ENCODE data around the gene PTPN9.
"Not testable (repeated sequence)": the region's sequence is repeated elsewhere in the genome, so short reads cannot be mapped to it uniquely, and the experiment has no call there.

Gene PTPN9

DNA sequence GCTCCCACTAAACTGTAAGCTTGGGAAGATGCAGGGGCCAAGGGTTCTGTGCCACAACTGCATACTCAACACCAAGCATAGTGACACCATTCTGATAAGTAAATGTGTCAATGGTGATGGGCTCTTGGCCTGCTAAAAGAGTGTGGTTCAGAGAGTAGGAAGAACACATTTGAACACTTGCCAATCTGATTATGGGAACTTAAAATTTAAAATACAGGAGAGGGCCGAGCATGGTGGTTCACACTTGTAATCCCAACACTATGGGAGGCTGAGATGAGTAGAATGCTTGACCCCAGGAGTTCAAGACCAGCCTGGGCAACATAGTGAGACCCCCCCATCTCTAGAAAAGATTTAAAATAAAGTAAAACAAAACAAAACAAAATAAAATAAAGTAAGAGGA is 34.1 kb downstream of the PTPN9 start:
- Histone ChIP-seq H3K4me2 (ENCODE audit: low read depth, low read length, poor library complexity, severe bottlenecking) (no peak overlapping the region), H3K4me3 (ENCODE audit: insufficient read depth, low read length, poor library complexity, severe bottlenecking) (no peak overlapping the region), H3K79me2 (ENCODE audit: insufficient read depth, low read length) (peaks cover 40% of the 10 kb centered on the region), H3F3A (ENCODE audit: insufficient read depth) (no peaks in the 10 kb centered on the region), H4K20me1 (ENCODE audit: low read depth, low read length) (no peaks in the 10 kb centered on the region), H3K36me3 (ENCODE audit: low read length) (no peaks in the 10 kb centered on the region), H3K9me2 (replicated peaks; ENCODE audit: insufficient read depth, low read length) (no peaks in the 10 kb centered on the region), H3K27me3 (ENCODE audit: low read length) (no peaks in the 10 kb centered on the region), H3K9ac (ENCODE audit: low read length) (no peak overlapping the region), H2AFZ (ENCODE audit: low read depth, low read length, severe bottlenecking) (no peak overlapping the region), H3K27ac (ENCODE audit: low read depth, low read length) (no peak overlapping the region), H3K9me3 (ENCODE audit: insufficient read depth, low read length) (no peaks in the 10 kb centered on the region)
- no peak for TF ChIP-seq EZH2phosphoT487 (conservative IDR thresholded peaks at IDR 0.05; ENCODE audit: low read length)
- TF ChIP-seq, protein P1, sequence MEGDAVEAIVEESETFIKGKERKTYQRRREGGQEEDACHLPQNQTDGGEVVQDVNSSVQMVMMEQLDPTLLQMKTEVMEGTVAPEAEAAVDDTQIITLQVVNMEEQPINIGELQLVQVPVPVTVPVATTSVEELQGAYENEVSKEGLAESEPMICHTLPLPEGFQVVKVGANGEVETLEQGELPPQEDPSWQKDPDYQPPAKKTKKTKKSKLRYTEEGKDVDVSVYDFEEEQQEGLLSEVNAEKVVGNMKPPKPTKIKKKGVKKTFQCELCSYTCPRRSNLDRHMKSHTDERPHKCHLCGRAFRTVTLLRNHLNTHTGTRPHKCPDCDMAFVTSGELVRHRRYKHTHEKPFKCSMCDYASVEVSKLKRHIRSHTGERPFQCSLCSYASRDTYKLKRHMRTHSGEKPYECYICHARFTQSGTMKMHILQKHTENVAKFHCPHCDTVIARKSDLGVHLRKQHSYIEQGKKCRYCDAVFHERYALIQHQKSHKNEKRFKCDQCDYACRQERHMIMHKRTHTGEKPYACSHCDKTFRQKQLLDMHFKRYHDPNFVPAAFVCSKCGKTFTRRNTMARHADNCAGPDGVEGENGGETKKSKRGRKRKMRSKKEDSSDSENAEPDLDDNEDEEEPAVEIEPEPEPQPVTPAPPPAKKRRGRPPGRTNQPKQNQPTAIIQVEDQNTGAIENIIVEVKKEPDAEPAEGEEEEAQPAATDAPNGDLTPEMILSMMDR (IDR thresholded peaks at IDR 0.05; ENCODE audit: insufficient read depth, low read length, poor library complexity, severe bottlenecking) = no peak

DNA sequence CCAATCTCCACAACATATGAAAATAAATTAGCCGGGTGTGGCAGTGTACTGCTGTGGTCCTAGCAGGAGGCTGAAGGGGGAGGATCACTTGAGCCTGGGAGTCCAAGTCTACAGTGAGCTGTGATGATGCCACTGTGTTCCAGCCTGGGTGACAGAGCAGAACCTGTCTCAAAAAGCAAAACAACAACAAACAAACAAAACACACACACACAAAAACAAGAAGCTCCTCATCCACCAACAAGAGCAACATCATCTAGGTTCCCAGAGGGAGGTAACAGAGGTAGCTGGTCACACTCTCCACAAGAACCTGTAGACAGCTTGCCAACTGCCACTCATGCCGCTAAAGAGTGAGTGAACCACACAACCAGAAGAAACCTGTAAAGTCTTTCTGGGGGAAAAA is 34.8 kb downstream of the PTPN9 start:
- no peak overlapping the region for H3K9ac ChIP-seq (ENCODE audit: low read length)
- no peak overlapping the region for H3K4me3 ChIP-seq (ENCODE audit: insufficient read depth, low read length, poor library complexity, severe bottlenecking)
- no peak for TF ChIP-seq EZH2phosphoT487 (conservative IDR thresholded peaks at IDR 0.05; ENCODE audit: low read length)
- TF ChIP-seq, protein P1 (IDR thresholded peaks at IDR 0.05; ENCODE audit: insufficient read depth, low read length, poor library complexity, severe bottlenecking) = no peak
- H4K20me1 ChIP-seq (ENCODE audit: low read depth, low read length) = no peaks in the 10 kb centered on the region
- peaks cover 35% of the 10 kb centered on the region for H3K79me2 ChIP-seq (ENCODE audit: insufficient read depth, low read length)
- no peaks in the 10 kb centered on the region for H3K27me3 ChIP-seq (ENCODE audit: low read length)
- H3K36me3 ChIP-seq (ENCODE audit: low read length) = no peaks in the 10 kb centered on the region
- no peaks in the 10 kb centered on the region for H3F3A ChIP-seq (ENCODE audit: insufficient read depth)
- H2AFZ ChIP-seq (ENCODE audit: low read depth, low read length, severe bottlenecking) = no peak overlapping the region
- H3K9me3 ChIP-seq (ENCODE audit: insufficient read depth, low read length) = no peaks in the 10 kb centered on the region
- no peak overlapping the region for H3K27ac ChIP-seq (ENCODE audit: low read depth, low read length)
- no peaks in the 10 kb centered on the region for H3K9me2 ChIP-seq (replicated peaks; ENCODE audit: insufficient read depth, low read length)
- H3K4me2 ChIP-seq (ENCODE audit: low read depth, low read length, poor library complexity, severe bottlenecking) = no peak overlapping the region

DNA sequence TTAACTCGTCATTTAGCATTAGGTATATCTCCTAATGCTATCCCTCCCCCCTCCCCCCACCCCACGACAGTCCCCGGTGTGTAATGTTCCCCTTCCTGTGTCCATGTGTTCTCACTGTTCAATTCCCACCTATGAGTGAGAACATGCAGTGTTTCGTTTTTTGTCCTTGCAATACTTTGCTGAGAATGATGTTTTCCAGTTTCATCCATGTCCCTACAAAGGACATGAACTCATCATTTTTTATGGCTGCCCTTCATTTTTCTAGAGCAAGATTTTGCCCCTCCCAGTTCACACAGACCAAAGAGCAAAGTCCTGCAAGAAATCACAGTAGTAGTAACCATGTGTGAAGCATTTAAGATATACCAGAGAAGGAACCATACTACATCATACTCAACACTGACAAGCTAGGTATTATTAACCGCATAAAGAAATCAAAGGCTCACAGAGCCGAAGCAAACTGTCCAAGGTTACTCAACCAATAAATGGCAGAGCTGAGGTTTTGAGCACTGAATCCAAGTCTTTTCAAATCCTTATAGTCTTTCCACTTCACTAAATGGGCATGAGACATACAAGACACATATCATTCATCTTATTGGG is 36.1 kb downstream of the PTPN9 start:
- H3K4me2 ChIP-seq (ENCODE audit: low read depth, low read length, poor library complexity, severe bottlenecking); H3K27ac ChIP-seq (ENCODE audit: low read depth, low read length); H3F3A ChIP-seq (ENCODE audit: insufficient read depth); H3K9ac ChIP-seq (ENCODE audit: low read length); H4K20me1 ChIP-seq (ENCODE audit: low read depth, low read length); H3K9me2 ChIP-seq (replicated peaks; ENCODE audit: insufficient read depth, low read length); H2AFZ ChIP-seq (ENCODE audit: low read depth, low read length, severe bottlenecking); H3K36me3 ChIP-seq (ENCODE audit: low read length); H3K4me3 ChIP-seq (ENCODE audit: insufficient read depth, low read length, poor library complexity, severe bottlenecking); H3K9me3 ChIP-seq (ENCODE audit: insufficient read depth, low read length); H3K27me3 ChIP-seq (ENCODE audit: low read length): not testable (repeated sequence)
- peaks cover 36% of the 10 kb centered on the region for H3K79me2 ChIP-seq (ENCODE audit: insufficient read depth, low read length)

DNA sequence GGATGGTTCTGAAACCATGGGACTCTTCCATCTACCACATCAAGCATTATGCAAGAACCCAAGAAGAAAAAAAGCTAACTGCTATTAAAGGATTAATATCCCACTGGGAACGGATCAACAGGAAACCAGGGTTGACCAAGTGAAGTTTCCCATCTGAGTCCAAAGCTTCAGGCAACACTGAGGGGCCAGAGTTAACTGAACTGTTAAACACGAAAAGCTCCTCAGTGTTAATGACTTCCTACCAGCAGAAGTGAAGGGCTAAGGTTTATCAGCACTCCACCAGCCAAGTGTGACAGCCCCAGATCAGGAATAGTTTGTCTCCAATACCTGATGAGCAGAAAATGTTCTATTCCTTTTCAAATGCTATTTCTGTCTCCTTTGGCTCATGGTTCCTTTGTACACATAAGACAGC is 36.7 kb downstream of the PTPN9 start:
- Histone ChIP-seq H3K4me2 (ENCODE audit: low read depth, low read length, poor library complexity, severe bottlenecking) (no peak overlapping the region), H3K4me3 (ENCODE audit: insufficient read depth, low read length, poor library complexity, severe bottlenecking) (no peak overlapping the region), H3K9me3 (ENCODE audit: insufficient read depth, low read length) (no peaks in the 10 kb centered on the region), H3K79me2 (ENCODE audit: insufficient read depth, low read length) (peaks cover 38% of the 10 kb centered on the region), H3K36me3 (ENCODE audit: low read length) (no peaks in the 10 kb centered on the region), H3K27me3 (ENCODE audit: low read length) (no peaks in the 10 kb centered on the region), H2AFZ (ENCODE audit: low read depth, low read length, severe bottlenecking) (no peak overlapping the region), H3K9me2 (replicated peaks; ENCODE audit: insufficient read depth, low read length) (no peaks in the 10 kb centered on the region), H3K27ac (ENCODE audit: low read depth, low read length) (no peak overlapping the region), H4K20me1 (ENCODE audit: low read depth, low read length) (no peaks in the 10 kb centered on the region), H3F3A (ENCODE audit: insufficient read depth) (0 out of 2 replicates have a peak, but pooled peaks cover 3% of the 10 kb centered on the region), H3K9ac (ENCODE audit: low read length) (no peak overlapping the region)
- TF ChIP-seq, protein P1 (IDR thresholded peaks at IDR 0.05; ENCODE audit: insufficient read depth, low read length, poor library complexity, severe bottlenecking) = no peak
- TF ChIP-seq EZH2phosphoT487 (conservative IDR thresholded peaks at IDR 0.05; ENCODE audit: low read length) = no peak

Data from SU-DHL-6 (cell line).